Activated T-cell treated with anti-CD3 and anti-CD28 coated beads for 1 hour (primary cell): ENCODE measurements around the gene TMEM163.

ENCODE experiments used
- DNase-seq: peaks from one replicate; pipeline ENCODE4 v3.0.0-alpha.2; 2020; ENCODE audit warnings: low read depth

Gene TMEM163

GRCh38 chr2:134457765-134458472 is 260.9 kb downstream of the TMEM163 start:
- DNase-seq: no peak

- DNase-seq: no peak
Observed at GRCh38 chr2:134457353-134457752, 261.4 kb downstream of the TMEM163 start.

GRCh38 chr2:134455426-134455825 is 263.4 kb downstream of the TMEM163 start:
- no peak for DNase-seq

- no peak for DNase-seq
Observed at GRCh38 chr2:134454931-134455330, 263.9 kb downstream of the TMEM163 start.

GRCh38 chr2:134454426-134454825 is 264.4 kb downstream of the TMEM163 start:
- no peak for DNase-seq

GRCh38 chr2:134453973-134454372 is 264.8 kb downstream of the TMEM163 start:
- DNase-seq: no peak

- DNase-seq: no peak
Observed at GRCh38 chr2:134453476-134453875, 265.3 kb downstream of the TMEM163 start.

- no peak for DNase-seq
Observed at GRCh38 chr2:134452042-134452733, 266.6 kb downstream of the TMEM163 start.

GRCh38 chr2:134451347-134451630 is 267.5 kb downstream of the TMEM163 start:
- no peak for DNase-seq

GRCh38 chr2:134449751-134450513 is 268.9 kb downstream of the TMEM163 start:
- no peak for DNase-seq

- no peak for DNase-seq
Observed at GRCh38 chr2:134449157-134449556, 269.6 kb downstream of the TMEM163 start.

- no peak for DNase-seq
Observed at GRCh38 chr2:134448650-134449049, 270.1 kb downstream of the TMEM163 start.

- no peak for DNase-seq
Observed at GRCh38 chr2:134447669-134448068, 271.1 kb downstream of the TMEM163 start.

GRCh38 chr2:134446383-134447017 is 272.3 kb downstream of the TMEM163 start:
- no peak for DNase-seq

- DNase-seq: no peak
Observed at GRCh38 chr2:134445985-134446382, 272.8 kb downstream of the TMEM163 start.

GRCh38 chr2:134445116-134445515 is 273.7 kb downstream of the TMEM163 start:
- DNase-seq: no peak

- no peak for DNase-seq
Observed at GRCh38 chr2:134443814-134444480, 274.9 kb downstream of the TMEM163 start.

GRCh38 chr2:134441153-134441863 is 277.5 kb downstream of the TMEM163 start:
- DNase-seq: no peak

- DNase-seq: no peak
Observed at GRCh38 chr2:134440336-134440909, 278.4 kb downstream of the TMEM163 start.

- no peak for DNase-seq
Observed at GRCh38 chr2:134438371-134438770, 280.4 kb downstream of the TMEM163 start.

- DNase-seq: no peak
Observed at GRCh38 chr2:134436706-134437105, 282.1 kb downstream of the TMEM163 start.
